GM19438 (cell line): Measurements from ENCODE around the gene KCNB1.

Source experiments
- ATAC-seq: cut with Tn5 transposase; IDR thresholded peaks from one replicate; pipeline ENCODE4 v1.9.1; 2021; ENCODE audit warnings: low read depth; ENCODE audit not compliant: unreplicated experiment

Gene KCNB1

GRCh38 chr20:49395659-49396058 is 86.8 kb downstream of the KCNB1 start:
- no peak for ATAC-seq

- ATAC-seq, result no peak
Observed at GRCh38 chr20:49395183-49395582, 87.3 kb downstream of the KCNB1 start.

- no peak for ATAC-seq
Observed at GRCh38 chr20:49394757-49395156, 87.7 kb downstream of the KCNB1 start.

GRCh38 chr20:49394264-49394663 is 88.2 kb downstream of the KCNB1 start:
- no peak for ATAC-seq

- ATAC-seq, result no peak
Observed at GRCh38 chr20:49393803-49394202, 88.7 kb downstream of the KCNB1 start.

GRCh38 chr20:49392745-49393144 is 89.7 kb downstream of the KCNB1 start:
- ATAC-seq, result no peak

GRCh38 chr20:49391404-49392245 is 90.8 kb downstream of the KCNB1 start:
- ATAC-seq, result no peak

- no peak for ATAC-seq
Observed at GRCh38 chr20:49389854-49390253, 92.6 kb downstream of the KCNB1 start.

- ATAC-seq, result no peak
Observed at GRCh38 chr20:49388744-49389143, 93.7 kb downstream of the KCNB1 start.

GRCh38 chr20:49387581-49387939 is 94.9 kb downstream of the KCNB1 start:
- ATAC-seq, result no peak

- no peak for ATAC-seq
Observed at GRCh38 chr20:49386848-49387580, 95.5 kb downstream of the KCNB1 start.

- no peak for ATAC-seq
Observed at GRCh38 chr20:49385465-49385864, 97.0 kb downstream of the KCNB1 start.

- no peak for ATAC-seq
Observed at GRCh38 chr20:49384437-49385434, 97.7 kb downstream of the KCNB1 start.

- ATAC-seq, result no peak
Observed at GRCh38 chr20:49381558-49382493, 100.6 kb downstream of the KCNB1 start.

GRCh38 chr20:49380337-49380780 is 102.1 kb downstream of the KCNB1 start:
- no peak for ATAC-seq

GRCh38 chr20:49379338-49379737 is 103.1 kb downstream of the KCNB1 start:
- no peak for ATAC-seq

GRCh38 chr20:49377326-49377725 is 105.1 kb downstream of the KCNB1 start:
- ATAC-seq, result no peak

- no peak for ATAC-seq
Observed at GRCh38 chr20:49375170-49375569, 107.3 kb downstream of the KCNB1 start.

GRCh38 chr20:49372095-49372734 is 110.3 kb downstream of the KCNB1 start:
- ATAC-seq, result no peak
